B cell (primary cell): ENCODE results near the gene GLI1. TPM values are rescaled to one million over a fixed set of nuclear protein-coding genes. Genes with fewer than 3 reads are reported as not detected.

Experiments
- ATAC-seq: fragments of 200-7000 bp; cut with Tn5 transposase; one replicate; pipeline ENCODE4 v1.10.0; 2021; ENCODE audit warnings: low read depth, mild to moderate bottlenecking, moderate number of reproducible peaks, moderate library complexity
- CTCF ChIA-PET: fragments of 350-600 bp; sonication (Branson Sonifier 250); formaldehyde crosslinking; loops from one replicate; lab custom pipeline; 2021; ENCODE audit warnings: antibody characterized with exemption, inconsistent platforms; lab: Charles Lee
- POLR2A ChIA-PET: fragments of 350-600 bp; sonication (Branson Sonifier 250); formaldehyde crosslinking; loops from one replicate; lab custom pipeline; 2021; ENCODE audit warnings: antibody characterized with exemption; lab: Charles Lee
- DNase-seq: peaks from one replicate; pipeline ENCODE4 v3.0.0; 2013
- H2AFZ ChIP-seq: 2 replicates; pipeline ENCODE4 v1.6.1; 2012; ENCODE audit warnings: mild to moderate bottlenecking, low read depth, low read length; ENCODE audit not compliant: insufficient read depth, poor library complexity, severe bottlenecking
- H3K27ac ChIP-seq, 2 donors: 1 replicate in 1 of 2; 2 replicates in 1 of 2; pipeline ENCODE4 v1.5.1; 2012 to 2013; ENCODE audit warnings: low read length in 2 of 2, mild to moderate bottlenecking in 2 of 2, moderate library complexity in 1 of 2
- H3K27me3 ChIP-seq, 4 experiments: fragments of 200-600 bp in 1 of 4; sonication (generic) in 1 of 4; replicated peaks in 1 of 4; 1 replicate in 2 of 4; 2 replicates in 2 of 4; pipeline versions ENCODE4 v1.6.1 to v1.7.0; 2013 to 2016; ENCODE audit warnings: low read length in 3 of 4, mild to moderate bottlenecking in 2 of 4, mixed read lengths in 1 of 4, moderate library complexity in 1 of 4; ENCODE audit not compliant: insufficient read depth in 4 of 4, control insufficient read depth in 3 of 4; ENCODE audit errors: control extremely low read depth in 1 of 4
- H3K36me3 ChIP-seq, 2 experiments: replicated peaks in 1 of 2; 1 replicate in 1 of 2; 2 replicates in 1 of 2; pipeline versions ENCODE4 v1.6.1 to v1.7.1; 2013; ENCODE audit warnings: low read length in 1 of 2; ENCODE audit not compliant: insufficient read depth in 2 of 2, control insufficient read depth in 1 of 2; ENCODE audit errors: control extremely low read depth in 1 of 2, extremely low read depth in 1 of 2
- H3K4me1 ChIP-seq, 2 donors: fragments of 200-600 bp in 1 of 2; sonication (generic) in 1 of 2; 1 replicate in 1 of 2; 2 replicates in 1 of 2; pipeline versions ENCODE4 v1.5.1 to v1.6.1; 2013 to 2017; ENCODE audit warnings: low read length in 2 of 2; ENCODE audit not compliant: control insufficient read depth in 2 of 2, insufficient read depth in 2 of 2
- H3K4me2 ChIP-seq: replicated peaks from 2 replicates; pipeline ENCODE3; 2012; ENCODE audit warnings: mild to moderate bottlenecking, low read depth, low read length; ENCODE audit not compliant: poor library complexity, severe bottlenecking
- H3K4me3 ChIP-seq, 5 experiments: fragments of 200-600 bp in 1 of 5; sonication (generic) in 1 of 5; 1 replicate in 3 of 5; 2 replicates in 2 of 5; pipeline versions ENCODE4 v1.5.1 to v1.7.0; 2011 to 2016; ENCODE audit warnings: low read length in 4 of 5, mild to moderate bottlenecking in 4 of 5, low read depth in 2 of 5, control low read depth in 1 of 5, moderate library complexity in 1 of 5; ENCODE audit not compliant: insufficient read depth in 1 of 5; ENCODE audit errors: control extremely low read depth in 1 of 5, extremely low read depth in 1 of 5
- H3K79me2 ChIP-seq: fragments of 200-600 bp; sonication (generic); one replicate; pipeline ENCODE4 v1.6.0; 2016; ENCODE audit warnings: low read length; ENCODE audit not compliant: control insufficient read depth, insufficient read depth
- H3K9ac ChIP-seq: fragments of 200-600 bp; sonication (generic); 2 replicates; pipeline ENCODE4 v1.6.1; 2017; ENCODE audit warnings: mild to moderate bottlenecking, low read length, moderate library complexity
- H3K9me3 ChIP-seq, 3 donors: one replicate each; pipeline versions ENCODE4 v1.6.1 to v1.7.1; 2013; ENCODE audit warnings: low read length in 2 of 3; ENCODE audit not compliant: control insufficient read depth in 2 of 3, insufficient read depth in 1 of 3; ENCODE audit errors: control extremely low read depth in 1 of 3
- H4K20me1 ChIP-seq: 2 replicates; pipeline ENCODE4 v1.6.0; 2012; ENCODE audit warnings: mild to moderate bottlenecking, low read length; ENCODE audit not compliant: insufficient read depth, control insufficient read depth, poor library complexity, severe bottlenecking
- H3K27ac Mint-ChIP-seq: one replicate; pipeline ENCODE4 v1.8.0; 2021; ENCODE audit warnings: mixed read lengths
- H3K27me3 Mint-ChIP-seq: one replicate; pipeline ENCODE4 v1.8.0; 2021; ENCODE audit warnings: mixed read lengths
- H3K4me1 Mint-ChIP-seq: one replicate; pipeline ENCODE4 v1.8.0; 2021; ENCODE audit warnings: mixed read lengths
- H3K4me3 Mint-ChIP-seq: one replicate; pipeline ENCODE4 v1.8.0; 2021; ENCODE audit warnings: mixed read lengths
- H3K9me3 Mint-ChIP-seq: one replicate; pipeline ENCODE4 v1.8.0; 2022; ENCODE audit warnings: mixed read lengths; ENCODE audit not compliant: insufficient read depth
- CTCF ChIP-seq: fragments of 200-600 bp; IDR thresholded peaks from one replicate; pipeline ENCODE4 v1.8.0; 2022; ENCODE audit warnings: antibody characterized with exemption, mild to moderate bottlenecking
- EZH2 ChIP-seq: IDR thresholded peaks from 2 replicates; pipeline ENCODE4 v1.6.1; 2012; ENCODE audit warnings: borderline replicate concordance, low read depth, mild to moderate bottlenecking, moderate library complexity, low read length; ENCODE audit not compliant: insufficient read depth, poor library complexity, severe bottlenecking
- WGBS: methylation state at CpG from one replicate; pipeline ENCODE4 v1.1.5; 2013; ENCODE audit warnings: missing lambda C conversion rate; ENCODE audit not compliant: insufficient coverage; 5-methylcytosine and 5-hydroxymethylcytosine counted together
- intact Hi-C: fragments of 100-400 bp; cut with micrococcal nuclease; formaldehyde crosslinking; loops from one replicate; pipeline ENCODE4 v1.10.0; 2022
- polyA plus RNA-seq: library from polyadenylated mRNA; depleted of rRNA; stranded (reverse); fragments of >200 nt; gene quantifications from 2 replicates; pipeline ENCODE4 v1.2.3, GENCODE V29; 2012
- total RNA-seq, 2 donors: library from RNA; stranded (reverse); fragments of 120-200 nt in 1 of 2; gene quantifications; 1 replicate in 1 of 2; 2 replicates in 1 of 2; pipeline versions ENCODE4 v1.2.3 to v1.2.4, GENCODE V29; 2013 to 2022

Gene GLI1
- total and polyA plus RNA-seq, 2 donors (not counting 1 experiment from before 2014, with no cell fraction given) = 4.1 to 5.4 TPM

GRCh38 chr12:57430931-57431566, 28.5 kb upstream of the GLI1 start, which contains the start of gene R3HDM2:
Gene R3HDM2, minus strand, starts transcription at chr12:57431043. Its CDS starts 120,615 bp downstream, at chr12:57310428.
- Histone ChIP-seq H2AFZ (peak within 1 kb of the TSS; percentile 84), H3K4me3 (peak within 1 kb of the TSS; percentile 60 to 94 (median 64)), H3K79me2 (peaks cover 26% of the 10 kb centered on the region), H3K9ac (peak within 1 kb of the TSS; percentile 76), H3K9me3 (no peaks in the 10 kb centered on the region), H4K20me1 (no peaks in the 10 kb centered on the region), H3K27ac (peak within 1 kb of the TSS; percentile 96), H3K27me3 (no peaks in the 10 kb centered on the region), H3K36me3 (no peaks in the 10 kb centered on the region), H3K4me1 (peaks cover 13 to 19% of the 10 kb centered on the region in 2 donors), H3K4me2 (peak within 1 kb of the TSS; percentile 81)
- Mint-ChIP-seq H3K4me3 (peak within 1 kb of the TSS; percentile 99), H3K27ac (peak within 1 kb of the TSS; percentile 99), H3K27me3 (no peaks in the 10 kb centered on the region), H3K4me1 (peaks cover 41% of the 10 kb centered on the region), H3K9me3 (no peaks in the 10 kb centered on the region)
- ChIA-PET POLR2A (no interaction called here), CTCF (interaction anchor here (1.2 to 3.1 kb wide), 3 partner anchors 23 to 31 kb away, joined by 3 to 28 read pairs (median 15); partner anchors contain the start of genes GLI1 and INHBE)
- 0% methylated on average over 31 of the region's 41 CpGs for WGBS
- intact Hi-C loops = loop anchor here (1.0 to 2.0 kb wide), 3 partner anchors 28 to 89 kb away; partner anchors contain the start of genes DDIT3 and GLI1
- ATAC-seq = peak; percentile 91
- peak; percentile 97 for DNase-seq
- TF ChIP-seq EZH2 (no peak), CTCF (no peak)

GRCh38 chr12:57431654-57432188, 27.9 kb upstream of the GLI1 start:
- Mint-ChIP-seq H3K27me3 (no peaks in the 10 kb centered on the region), H3K9me3 (no peaks in the 10 kb centered on the region), H3K4me3 (peak overlapping the region; percentile 97), H3K4me1 (peaks cover 36% of the 10 kb centered on the region), H3K27ac (peak overlapping the region; percentile 99)
- H3K36me3 ChIP-seq = no peaks in the 10 kb centered on the region
- no peak for ATAC-seq
- H3K4me2 ChIP-seq = peak overlapping the region; percentile 81
- POLR2A ChIA-PET = no interaction called here
- WGBS = 100% methylated on average over 4 of the region's 11 CpGs
- CTCF ChIA-PET = interaction anchor here (1.2 to 3.1 kb wide), 3 partner anchors 22 to 30 kb away, joined by 3 to 28 read pairs (median 15); partner anchors contain the start of genes GLI1 and INHBE
- H3K9ac ChIP-seq = peak overlapping the region; percentile 76
- no peaks in the 10 kb centered on the region for H3K9me3 ChIP-seq
- H3K79me2 ChIP-seq = peaks cover 20% of the 10 kb centered on the region
- H3K4me3 ChIP-seq = peak overlapping the region; percentile 59 to 94 (median 63)
- DNase-seq = no peak
- peaks cover 13 to 19% of the 10 kb centered on the region in 2 donors for H3K4me1 ChIP-seq
- intact Hi-C loops = loop anchor here (1.0 to 2.0 kb wide), 3 partner anchors 28 to 89 kb away; partner anchors contain the start of genes DDIT3 and GLI1
- peak overlapping the region; percentile 84 for H2AFZ ChIP-seq
- H3K27me3 ChIP-seq = no peaks in the 10 kb centered on the region
- no peak for TF ChIP-seq CTCF
- TF ChIP-seq EZH2 = no peak
- peak overlapping the region; percentile 96 for H3K27ac ChIP-seq
- no peaks in the 10 kb centered on the region for H4K20me1 ChIP-seq
